Pancreas (tissue), 10 donors: ENCODE results near the gene PIWIL4. TPM values are rescaled to one million over a fixed set of nuclear protein-coding genes. Genes with fewer than 3 reads are reported as not detected.
A peak's percentile ranks its signal among the peaks of the same experiment; 100 is the strongest.

Experiments used
- ATAC-seq, 4 donors: fragments of 200-7000 bp; cut with Tn5 transposase; one replicate each; pipeline versions ENCODE4 v1.8.0 to v1.9.1; 2020; ENCODE audit warnings: mild to moderate bottlenecking in 4 of 4, moderate library complexity in 4 of 4
- DNase-seq, 6 donors: peaks; one replicate each; pipeline ENCODE4 v3.0.0-alpha.2; 2020
- FAIRE-seq: peaks from 2 replicates; lab custom pipeline; 2012; peaks lifted over from hg19 to GRCh38; lab: Jason Lieb, UNC
- H3K27ac ChIP-seq, 4 donors: fragments of 200-600 bp; sonication (generic); 1 replicate in 3 of 4; 2 replicates in 1 of 4; pipeline versions ENCODE4 v1.5.0 to v1.8.0; 2020
- H3K27me3 ChIP-seq, 4 donors: fragments of 200-600 bp; one replicate each; pipeline ENCODE4 v1.8.0; 2021
- H3K36me3 ChIP-seq, 3 donors: fragments of 200-600 bp; sonication (generic) in 1 of 3; one replicate each; pipeline versions ENCODE4 v1.5.0 to v1.8.0; 2020 to 2021
- H3K4me1 ChIP-seq, 3 donors: fragments of 200-600 bp; one replicate each; pipeline ENCODE4 v1.8.0; 2021
- H3K4me3 ChIP-seq, 4 donors: fragments of 200-600 bp; sonication (generic) in 2 of 4; one replicate each; pipeline versions ENCODE4 v1.5.0 to v1.8.0; 2020 to 2021
- H3K9me3 ChIP-seq, 4 donors: fragments of 200-600 bp; one replicate each; pipeline ENCODE4 v1.8.0; 2021
- CTCF ChIP-seq, 4 donors: fragments of 200-600 bp; sonication (generic) in 3 of 4; IDR thresholded peaks; one replicate each; pipeline versions ENCODE4 v1.5.0 to v1.8.0; 2021; ENCODE audit warnings: antibody characterized with exemption in 4 of 4
- WGBS, 2 donors: extraction: QIAGEN DNeasy Blood & Tissue Kit; methylation state at CpG; one replicate each; pipeline ENCODE4 v1.1.7; 2013; 5-methylcytosine and 5-hydroxymethylcytosine counted together
- intact Hi-C, 3 donors: fragments of 100-400 bp; cut with DNase I; formaldehyde crosslinking; loops; one replicate each; pipeline versions ENCODE4 v1.11.1 to v1.14.2; 2022
- polyA plus RNA-seq, 2 donors: library from polyadenylated mRNA; stranded (reverse); fragments of 200-250 nt; gene quantifications; one replicate each; pipeline ENCODE4 v1.2.3, GENCODE V29; 2013
- total RNA-seq, 6 donors: library from RNA; stranded (reverse); fragmentation: NEBNext Ultra II Directional in 4 of 6; extraction: Animal tissue kit (Norgen Biotek cat#: 25700) in 4 of 6; gene quantifications; one replicate each; pipeline versions ENCODE4 v1.2.1 to v1.2.4, GENCODE V29; 2021 to 2023
- donor health status: healthy with polysubstance abuse.
- donor health status: DM: no; HTN: no; CAD: no; lungs with moderate emphysema.
- donor health status: DM: no; HTN: no; CAD: no.
- donor health status: control.
- donor health status: control.
- donor health status: Bipolar disorder and iron deficiency.
- donor health status: DM: yes; HTN: yes; CAD: no.
- donor health status: DM: no; HTN: no; CAD: no.
- donor health status: DM: no; HTN: no; CAD: no.
- donor health status: DM: yes; HTN: yes; CAD: no.

Gene PIWIL4
- total and polyA plus RNA-seq, 8 donors, result 4.0 to 12.3 (median 5.6) TPM

GRCh38 chr11:94602430-94603372 is 35.5 kb downstream of the PIWIL4 start:
- Histone ChIP-seq H3K4me3 (no peak overlapping the region), H3K9me3 (no peaks in the 10 kb centered on the region)

GRCh38 chr11:94603587-94603986 is 36.4 kb downstream of the PIWIL4 start:
- Histone ChIP-seq H3K4me1 (peaks cover 0 to 22% (median 8%) of the 10 kb centered on the region in 3 donors), H3K36me3 (no peaks in the 10 kb centered on the region), H3K27me3 (no peaks in the 10 kb centered on the region), H3K27ac (peak overlapping the region; percentile 33 to 88 (median 73)), H3K4me3 (no peak overlapping the region), H3K9me3 (no peaks in the 10 kb centered on the region)
- DNase-seq (no peak), FAIRE-seq (no peak), ATAC-seq (no peak)
- intact Hi-C loops, result no loop called here
- WGBS, 2 donors, result 94% methylated on average over 1 of the region's 1 CpG
- no peak for TF ChIP-seq CTCF (IDR thresholded peaks at IDR 0.05)

More at GRCh38 chr11:94602430-94603372, 35.5 kb downstream of the PIWIL4 start:
- intact Hi-C loops, result no loop called here
- H3K36me3 ChIP-seq, result no peaks in the 10 kb centered on the region
- H3K27ac ChIP-seq, result peak overlapping the region; percentile 38 to 88 (median 73)
- DNase-seq (peak; percentile 46 to 76 (median 64)), FAIRE-seq (peak; percentile 41), ATAC-seq (peak; percentile 89 to 97 (median 92))
- H3K4me1 ChIP-seq, result peaks cover 0 to 22% (median 8%) of the 10 kb centered on the region in 3 donors
- H3K27me3 ChIP-seq, result no peaks in the 10 kb centered on the region
- TF ChIP-seq CTCF (IDR thresholded peaks at IDR 0.05), result peak in 2 of 4 donors; percentile 28 to 52
- WGBS, 2 donors, result 4 to 16% methylated on average over 8 of the region's 8 CpGs

- no peak for DNase-seq
- intact Hi-C loops, result no loop called here
- Histone ChIP-seq H3K4me3 (no peak overlapping the region), H3K36me3 (no peaks in the 10 kb centered on the region), H3K9me3 (no peaks in the 10 kb centered on the region), H3K27ac (peak overlapping the region in 2 of 4 donors; percentile 85 to 88), H3K27me3 (no peaks in the 10 kb centered on the region), H3K4me1 (peaks cover 0 to 22% (median 8%) of the 10 kb centered on the region in 3 donors)
- 76 to 79% methylated on average over 3 of the region's 3 CpGs for WGBS, 2 donors
- FAIRE-seq, result no peak
- no peak for TF ChIP-seq CTCF (IDR thresholded peaks at IDR 0.05)
- ATAC-seq, result no peak
Measured at GRCh38 chr11:94604482-94604881, 37.3 kb downstream of the PIWIL4 start.

- Histone ChIP-seq H3K27ac (no peak overlapping the region), H3K27me3 (no peaks in the 10 kb centered on the region), H3K36me3 (no peaks in the 10 kb centered on the region), H3K4me1 (no peaks in the 10 kb centered on the region), H3K4me3 (no peak overlapping the region), H3K9me3 (no peaks in the 10 kb centered on the region)
- ATAC-seq, result no peak
- WGBS, 2 donors, result 96% methylated on average over 1 of the region's 1 CpG
- no peak for TF ChIP-seq CTCF (IDR thresholded peaks at IDR 0.05)
- FAIRE-seq, result no peak
- intact Hi-C loops, result no loop called here
- DNase-seq, result no peak
Measured at GRCh38 chr11:94613120-94613519, 46.0 kb downstream of the PIWIL4 start.
